ENCODE measurements around the gene OSMR. TPM values are rescaled to one million over a fixed set of nuclear protein-coding genes. Genes with fewer than 3 reads are reported as not detected.

The OSMR gene
- total and polyA plus RNA-seq, 2 of the 13 experiments (the other 11 are each of a cell fraction or from before 2014, with no cell fraction given) = 21.3 to 86.5 TPM

DNA sequence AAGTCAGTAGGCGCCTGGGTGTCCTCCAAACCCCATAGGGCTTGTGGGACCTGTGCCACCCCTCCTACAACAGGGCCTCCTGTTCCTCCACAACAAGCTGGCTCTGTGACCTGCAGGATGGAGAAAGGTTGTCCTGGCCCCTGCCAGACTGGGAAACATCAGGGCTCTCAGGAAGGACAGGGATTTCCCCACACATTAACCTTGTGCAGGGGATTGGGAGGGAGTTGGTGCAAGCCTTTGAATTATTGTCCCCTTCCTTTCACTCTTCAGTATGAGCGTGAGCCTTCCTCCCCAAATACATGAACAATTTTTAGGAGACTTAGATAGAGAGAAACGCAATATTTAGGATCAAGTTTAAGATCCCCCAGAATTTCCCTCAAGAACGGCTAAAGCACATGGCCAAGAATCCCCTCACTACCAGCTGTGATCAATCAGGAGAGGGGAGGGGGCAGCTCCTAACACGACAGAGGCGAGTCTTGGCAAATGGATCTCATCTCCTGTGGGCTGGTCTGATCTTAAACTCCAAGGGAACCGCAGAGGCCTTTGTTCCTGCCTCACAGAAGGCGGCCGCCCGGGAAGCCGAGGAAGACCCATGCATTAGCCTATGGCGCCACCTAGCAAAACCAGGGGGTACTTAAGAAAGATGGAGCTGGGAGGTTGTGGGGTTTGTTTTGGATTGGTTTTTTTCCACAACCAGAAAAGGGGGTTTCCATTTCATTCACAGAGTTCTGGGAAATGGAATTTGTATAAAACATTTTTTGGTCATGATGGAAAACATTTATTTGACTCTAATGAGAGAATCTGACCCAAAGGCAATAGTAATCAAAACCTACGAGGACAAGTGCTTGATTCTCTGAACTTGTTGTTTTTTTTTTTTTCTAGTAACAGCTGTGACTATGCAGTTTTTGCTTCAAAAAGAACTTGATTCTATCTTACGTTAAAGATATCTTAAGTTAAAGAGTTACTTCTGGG lies 36.1 kb upstream of the OSMR start:
- ATAC-seq (peak; percentile 98), FAIRE-seq (peak; percentile 60)
- H3K27ac ChIP-seq (ENCODE audit: extremely low read length, insufficient read depth, low read length) = no peak overlapping the region
- no peak for TF ChIP-seq KLF11 (CRISPR knock-in tag; IDR thresholded peaks at IDR 0.05)
- no peak for TF ChIP-seq ZNF124 (CRISPR knock-in tag; IDR thresholded peaks at IDR 0.05)
- TF ChIP-seq, protein P1, sequence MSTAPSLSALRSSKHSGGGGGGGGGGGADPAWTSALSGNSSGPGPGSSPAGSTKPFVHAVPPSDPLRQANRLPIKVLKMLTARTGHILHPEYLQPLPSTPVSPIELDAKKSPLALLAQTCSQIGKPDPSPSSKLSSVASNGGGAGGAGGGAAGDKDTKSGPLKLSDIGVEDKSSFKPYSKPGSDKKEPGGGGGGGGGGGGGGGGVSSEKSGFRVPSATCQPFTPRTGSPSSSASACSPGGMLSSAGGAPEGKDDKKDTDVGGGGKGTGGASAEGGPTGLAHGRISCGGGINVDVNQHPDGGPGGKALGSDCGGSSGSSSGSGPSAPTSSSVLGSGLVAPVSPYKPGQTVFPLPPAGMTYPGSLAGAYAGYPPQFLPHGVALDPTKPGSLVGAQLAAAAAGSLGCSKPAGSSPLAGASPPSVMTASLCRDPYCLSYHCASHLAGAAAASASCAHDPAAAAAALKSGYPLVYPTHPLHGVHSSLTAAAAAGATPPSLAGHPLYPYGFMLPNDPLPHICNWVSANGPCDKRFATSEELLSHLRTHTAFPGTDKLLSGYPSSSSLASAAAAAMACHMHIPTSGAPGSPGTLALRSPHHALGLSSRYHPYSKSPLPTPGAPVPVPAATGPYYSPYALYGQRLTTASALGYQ (CRISPR knock-in tag; IDR thresholded peaks at IDR 0.05) = no peak
- TF ChIP-seq, protein P2, sequence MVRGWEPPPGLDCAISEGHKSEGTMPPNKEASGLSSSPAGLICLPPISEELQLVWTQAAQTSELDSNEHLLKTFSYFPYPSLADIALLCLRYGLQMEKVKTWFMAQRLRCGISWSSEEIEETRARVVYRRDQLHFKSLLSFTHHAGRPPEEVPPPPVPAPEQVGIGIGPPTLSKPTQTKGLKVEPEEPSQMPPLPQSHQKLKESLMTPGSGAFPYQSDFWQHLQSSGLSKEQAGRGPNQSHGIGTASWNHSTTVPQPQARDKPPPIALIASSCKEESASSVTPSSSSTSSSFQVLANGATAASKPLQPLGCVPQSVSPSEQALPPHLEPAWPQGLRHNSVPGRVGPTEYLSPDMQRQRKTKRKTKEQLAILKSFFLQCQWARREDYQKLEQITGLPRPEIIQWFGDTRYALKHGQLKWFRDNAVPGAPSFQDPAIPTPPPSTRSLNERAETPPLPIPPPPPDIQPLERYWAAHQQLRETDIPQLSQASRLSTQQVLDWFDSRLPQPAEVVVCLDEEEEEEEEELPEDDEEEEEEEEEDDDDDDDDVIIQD (CRISPR knock-in tag; IDR thresholded peaks at IDR 0.05; ENCODE audit: low read depth) = peak; percentile 35; the same call in 1 of the 2 replicates
- TF ChIP-seq NRL (CRISPR knock-in tag; IDR thresholded peaks at IDR 0.05; ENCODE audit: borderline replicate concordance) = no peak
- TF ChIP-seq MIXL1 (CRISPR knock-in tag; IDR thresholded peaks at IDR 0.05) = peak; percentile 44; the same call in 1 of the 2 replicates
- TF ChIP-seq, protein P3, sequence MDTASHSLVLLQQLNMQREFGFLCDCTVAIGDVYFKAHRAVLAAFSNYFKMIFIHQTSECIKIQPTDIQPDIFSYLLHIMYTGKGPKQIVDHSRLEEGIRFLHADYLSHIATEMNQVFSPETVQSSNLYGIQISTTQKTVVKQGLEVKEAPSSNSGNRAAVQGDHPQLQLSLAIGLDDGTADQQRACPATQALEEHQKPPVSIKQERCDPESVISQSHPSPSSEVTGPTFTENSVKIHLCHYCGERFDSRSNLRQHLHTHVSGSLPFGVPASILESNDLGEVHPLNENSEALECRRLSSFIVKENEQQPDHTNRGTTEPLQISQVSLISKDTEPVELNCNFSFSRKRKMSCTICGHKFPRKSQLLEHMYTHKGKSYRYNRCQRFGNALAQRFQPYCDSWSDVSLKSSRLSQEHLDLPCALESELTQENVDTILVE (CRISPR knock-in tag; IDR thresholded peaks at IDR 0.05) = 0 out of 2 replicates have a peak, but pooled peaks have one; percentile 21
- TF ChIP-seq, protein P4, sequence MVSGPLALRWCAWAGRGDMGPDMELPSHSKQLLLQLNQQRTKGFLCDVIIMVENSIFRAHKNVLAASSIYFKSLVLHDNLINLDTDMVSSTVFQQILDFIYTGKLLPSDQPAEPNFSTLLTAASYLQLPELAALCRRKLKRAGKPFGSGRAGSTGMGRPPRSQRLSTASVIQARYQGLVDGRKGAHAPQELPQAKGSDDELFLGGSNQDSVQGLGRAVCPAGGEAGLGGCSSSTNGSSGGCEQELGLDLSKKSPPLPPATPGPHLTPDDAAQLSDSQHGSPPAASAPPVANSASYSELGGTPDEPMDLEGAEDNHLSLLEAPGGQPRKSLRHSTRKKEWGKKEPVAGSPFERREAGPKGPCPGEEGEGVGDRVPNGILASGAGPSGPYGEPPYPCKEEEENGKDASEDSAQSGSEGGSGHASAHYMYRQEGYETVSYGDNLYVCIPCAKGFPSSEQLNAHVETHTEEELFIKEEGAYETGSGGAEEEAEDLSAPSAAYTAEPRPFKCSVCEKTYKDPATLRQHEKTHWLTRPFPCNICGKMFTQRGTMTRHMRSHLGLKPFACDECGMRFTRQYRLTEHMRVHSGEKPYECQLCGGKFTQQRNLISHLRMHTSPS (CRISPR knock-in tag; IDR thresholded peaks at IDR 0.05; ENCODE audit: low read depth) = no peak
- TF ChIP-seq, protein P5, sequence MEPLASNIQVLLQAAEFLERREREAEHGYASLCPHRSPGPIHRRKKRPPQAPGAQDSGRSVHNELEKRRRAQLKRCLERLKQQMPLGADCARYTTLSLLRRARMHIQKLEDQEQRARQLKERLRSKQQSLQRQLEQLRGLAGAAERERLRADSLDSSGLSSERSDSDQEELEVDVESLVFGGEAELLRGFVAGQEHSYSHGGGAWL (CRISPR knock-in tag; IDR thresholded peaks at IDR 0.05) = 0 out of 2 replicates have a peak, but pooled peaks have one; percentile 30
- TF ChIP-seq, protein P6, sequence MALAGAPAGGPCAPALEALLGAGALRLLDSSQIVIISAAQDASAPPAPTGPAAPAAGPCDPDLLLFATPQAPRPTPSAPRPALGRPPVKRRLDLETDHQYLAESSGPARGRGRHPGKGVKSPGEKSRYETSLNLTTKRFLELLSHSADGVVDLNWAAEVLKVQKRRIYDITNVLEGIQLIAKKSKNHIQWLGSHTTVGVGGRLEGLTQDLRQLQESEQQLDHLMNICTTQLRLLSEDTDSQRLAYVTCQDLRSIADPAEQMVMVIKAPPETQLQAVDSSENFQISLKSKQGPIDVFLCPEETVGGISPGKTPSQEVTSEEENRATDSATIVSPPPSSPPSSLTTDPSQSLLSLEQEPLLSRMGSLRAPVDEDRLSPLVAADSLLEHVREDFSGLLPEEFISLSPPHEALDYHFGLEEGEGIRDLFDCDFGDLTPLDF (CRISPR knock-in tag; IDR thresholded peaks at IDR 0.05) = no peak
- peak; percentile 31 for TF ChIP-seq PHF5A (CRISPR knock-in tag; IDR thresholded peaks at IDR 0.05; ENCODE audit: low read depth, unreplicated experiment)

More for the DNA sequence above, 36.1 kb upstream of the OSMR start:
- in situ Hi-C loops (cut with HindIII; ENCODE audit: extremely low pct_ligation_motif_present, low pct_unique_long_range_greater_than_20kb) = loop anchor here (5.0 kb wide), 2 partner anchors 142 to 372 kb away; no protein-coding TSS in a partner anchor
- H3K9me3 ChIP-seq (ENCODE audit: low read length) = no peaks in the 10 kb centered on the region
- CTCF ChIA-PET (ENCODE audit: low intra/inter-chr PET ratio, low total read pairs) = interaction anchor here (0.8 to 2.8 kb wide), 5 partner anchors 112 to 427 kb away, joined by 3 to 33 read pairs (median 13); no protein-coding TSS in a partner anchor
- no peaks in the 10 kb centered on the region for H3K27me3 ChIP-seq (ENCODE audit: control insufficient read depth in 1 of 2, insufficient read depth in 2 of 2, low read length in 2 of 2)
- no peaks in the 10 kb centered on the region for H3K36me3 ChIP-seq (replicated peaks in 1 of 2; ENCODE audit: control insufficient read depth in 1 of 2, insufficient read depth in 2 of 2, low read length in 2 of 2)
- 30% methylated on average over 14 of the region's 14 CpGs for WGBS (ENCODE audit: low lambda C conversion rate)
- POLR2A ChIA-PET = interaction anchor here (1.5 kb wide), 1 partner anchor 368 kb away, joined by 5 read pairs; no protein-coding TSS in a partner anchor
- no peak overlapping the region for H3K4me3 ChIP-seq (replicated peaks in 1 of 3; ENCODE audit: insufficient read depth in 1 of 3, low read depth in 2 of 3, low read length in 3 of 3)
- no TSS peak for BruUV-seq (replicated peaks)
- H4K20me1 ChIP-seq (ENCODE audit: insufficient read depth, low read length) = no peaks in the 10 kb centered on the region
- H3K4me1 ChIP-seq (ENCODE audit: insufficient read depth, low read length) = peaks cover 13% of the 10 kb centered on the region
- H2AFZ ChIP-seq (ENCODE audit: low read length) = no peak overlapping the region
- intact Hi-C loops (cut with micrococcal nuclease; ENCODE audit: unreplicated experiment) = loop anchor here (1.0 to 5.0 kb wide), 6 partner anchors 142 to 601 kb away; no protein-coding TSS in a partner anchor
- H3K9ac ChIP-seq (ENCODE audit: insufficient read depth, low read depth, low read length) = no peak overlapping the region
- peak; percentile 68 for DNase-seq (ENCODE audit: low spot score)
- peak overlapping the region; percentile 62 for H3K4me2 ChIP-seq (ENCODE audit: low read depth, low read length)
- H3K79me2 ChIP-seq (ENCODE audit: insufficient read depth, low read length) = no peaks in the 10 kb centered on the region
